LNCaP clone FGC (cell line): ENCODE results near the gene GAREM1.

ENCODE experiments used
- DNase-seq: peaks from one replicate; pipeline ENCODE4 v3.0.0-alpha.2; 2011; ENCODE audit warnings: low read depth
- H3K4me3 ChIP-seq: 2 replicates; pipeline ENCODE4 v1.5.1; 2011; ENCODE audit warnings: mild to moderate bottlenecking, low read depth, low read length, control low read depth
- CTCF ChIP-seq: IDR thresholded peaks from 2 replicates; pipeline ENCODE4 v1.5.1; 2012; ENCODE audit warnings: mild to moderate bottlenecking; ENCODE audit not compliant: control insufficient read depth, insufficient read depth; ENCODE audit errors: extremely low read depth

The GAREM1 gene

DNA sequence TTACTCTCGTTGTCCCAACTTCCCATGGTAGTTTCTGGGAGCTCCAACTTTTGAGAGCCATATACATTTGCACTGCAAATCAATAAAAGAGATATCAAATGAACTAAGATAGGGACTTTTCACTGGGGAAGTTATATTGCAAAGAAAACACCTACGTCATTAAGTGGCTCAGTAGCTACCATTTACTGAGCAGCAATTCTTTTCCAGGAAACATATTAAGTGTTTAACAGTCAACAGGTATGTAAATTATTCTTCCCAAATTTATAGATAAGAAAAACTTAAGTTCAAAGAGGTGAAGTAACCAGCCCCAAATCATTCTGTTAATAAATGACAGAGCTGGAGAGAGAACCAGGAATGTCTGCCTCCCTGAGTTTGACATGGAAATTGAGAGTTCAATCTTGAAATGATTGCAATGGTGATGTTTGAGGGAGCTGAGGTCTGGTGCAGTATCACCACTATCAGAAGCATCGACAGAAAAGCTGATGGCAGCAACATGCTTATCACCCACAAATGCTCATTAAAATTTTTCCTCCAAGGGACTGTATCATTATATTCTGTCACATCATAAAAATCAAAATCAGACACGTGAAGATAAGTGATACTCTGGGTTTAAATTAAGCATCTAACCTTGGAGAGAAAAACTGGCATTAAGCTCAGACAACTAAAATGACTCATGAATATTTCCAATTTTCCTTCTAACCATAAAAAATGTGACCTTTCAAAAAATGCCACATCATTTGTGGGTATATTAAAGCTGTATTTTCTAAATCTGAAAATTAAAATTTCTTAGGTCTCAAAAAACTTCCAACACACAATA, 43.4 kb downstream of the GAREM1 start:
- no peak for TF ChIP-seq CTCF
- no peak overlapping the region for H3K4me3 ChIP-seq
- no peak for DNase-seq

DNA sequence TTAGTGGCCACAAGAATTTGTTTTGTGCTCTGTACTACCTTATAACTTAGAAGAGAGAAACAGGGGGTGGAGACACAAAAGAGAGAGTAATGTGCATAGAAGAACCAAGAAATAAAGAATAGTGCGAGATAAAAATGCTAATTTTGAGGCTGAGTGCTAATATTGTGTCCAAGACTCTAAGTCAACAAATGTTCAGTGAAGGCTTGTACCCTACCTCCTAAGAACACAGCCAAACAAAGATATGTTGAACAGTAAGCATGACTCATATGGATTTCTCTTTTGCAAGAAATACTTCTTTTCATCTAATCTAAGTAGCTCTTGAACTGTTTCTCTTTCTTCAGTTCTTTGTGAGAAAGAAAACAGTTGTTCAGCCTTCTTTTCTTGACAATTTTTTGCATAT, 45.2 kb downstream of the GAREM1 start:
- no peak for TF ChIP-seq CTCF
- DNase-seq, result no peak
- H3K4me3 ChIP-seq, result no peak overlapping the region

GRCh38 chr18:32424696-32425095, 46.0 kb downstream of the GAREM1 start:
- TF ChIP-seq CTCF, result no peak
- no peak for DNase-seq
- no peak overlapping the region for H3K4me3 ChIP-seq

GRCh38 chr18:32422978-32423740, 47.5 kb downstream of the GAREM1 start:
- TF ChIP-seq CTCF, result no peak
- DNase-seq, result no peak

GRCh38 chr18:32422201-32422600, 48.5 kb downstream of the GAREM1 start:
- DNase-seq, result no peak
- no peak overlapping the region for H3K4me3 ChIP-seq
- TF ChIP-seq CTCF, result no peak

More at GRCh38 chr18:32422978-32423740, 47.5 kb downstream of the GAREM1 start:
- no peak overlapping the region for H3K4me3 ChIP-seq

DNA sequence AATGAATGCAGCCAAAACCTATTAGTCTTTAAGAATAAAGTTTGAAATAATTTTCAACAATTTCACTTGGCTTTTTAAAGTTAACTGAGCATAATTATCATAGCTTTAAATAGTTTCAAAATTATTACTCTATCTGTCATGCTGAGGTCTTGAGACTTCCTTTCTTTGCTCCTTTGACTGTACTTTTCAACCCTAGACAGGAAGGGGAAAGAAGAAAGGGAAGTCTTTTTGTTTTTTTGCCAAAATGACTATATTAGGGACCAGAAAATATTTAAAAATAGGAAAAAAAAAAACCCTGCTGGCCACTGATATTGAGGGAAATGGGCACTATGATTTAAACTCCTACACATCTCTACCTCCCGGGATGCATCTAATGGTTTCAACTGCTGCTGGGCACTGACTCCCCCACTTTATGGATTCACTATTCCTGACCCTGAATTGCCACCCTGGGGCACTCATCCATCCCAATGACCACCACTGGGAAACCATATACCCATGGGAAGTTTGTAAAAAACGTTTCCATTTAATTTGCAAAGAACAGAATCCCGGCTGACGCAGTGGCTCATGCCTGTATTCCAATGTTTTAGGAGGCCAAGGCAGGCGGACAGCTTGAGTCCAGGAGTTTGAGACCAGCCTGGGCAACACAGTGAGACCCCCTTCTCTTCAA, 50.5 kb downstream of the GAREM1 start:
- no peak for TF ChIP-seq CTCF
- no peak overlapping the region for H3K4me3 ChIP-seq
- DNase-seq, result no peak
